IMR-90 (cell line): ENCODE measurements around the gene SYVN1. TPM values are rescaled to one million over a fixed set of nuclear protein-coding genes. Genes with fewer than 3 reads are reported as not detected.

Experiments
- ATAC-seq: fragments of 200-7000 bp; cut with Tn5 transposase; 2 replicates; pipeline ENCODE4 v1.9.1; 2020; ENCODE audit warnings: low read depth, mild to moderate bottlenecking, moderate library complexity
- BruUV-seq: library from RNA; stranded (reverse); fragments of 400-500 nt; replicated peaks from 2 replicates; lab custom pipeline; 2021; lab: Mats Ljungman, UMichigan
- CTCF ChIA-PET: fragments of 300-600 bp; formaldehyde crosslinking; extraction: SDS; loops from one replicate; lab custom pipeline; 2021; ENCODE audit warnings: antibody characterized with exemption; lab: Yijun Ruan, JAX
- POLR2A ChIA-PET: fragments of 300-600 bp; sonication (Branson Sonifier 250); formaldehyde crosslinking; loops from one replicate; lab custom pipeline; 2022; ENCODE audit warnings: antibody characterized with exemption; ENCODE audit not compliant: unreplicated experiment; lab: Charles Lee
- DNase-seq: peaks from one replicate; pipeline ENCODE4 v3.0.0; 2013
- H2AFZ ChIP-seq: replicated peaks from 2 replicates; pipeline ENCODE3; 2013; ENCODE audit warnings: low read length, mild to moderate bottlenecking; ENCODE audit not compliant: poor library complexity
- H2AK5ac ChIP-seq: 2 replicates; pipeline ENCODE4 v1.6.1; 2013; ENCODE audit warnings: low read depth, low read length, inconsistent platforms
- H2AK9ac ChIP-seq: replicated peaks from 2 replicates; pipeline ENCODE3; 2013; ENCODE audit warnings: mild to moderate bottlenecking, low read depth, low read length, moderate library complexity; ENCODE audit not compliant: poor library complexity
- H2BK120ac ChIP-seq: 2 replicates; pipeline ENCODE4 v1.6.1; 2013; ENCODE audit warnings: low read depth, low read length, inconsistent platforms
- H2BK15ac ChIP-seq: 3 replicates; pipeline ENCODE4 v1.6.1; 2013; ENCODE audit warnings: low read depth, low read length, inconsistent platforms
- H2BK20ac ChIP-seq: 2 replicates; pipeline ENCODE4 v1.6.1; 2013; ENCODE audit warnings: low read depth, mild to moderate bottlenecking, inconsistent platforms, low read length, moderate library complexity
- H2BK5ac ChIP-seq: 2 replicates; pipeline ENCODE4 v1.6.1; 2013; ENCODE audit warnings: mild to moderate bottlenecking, low read depth, low read length, inconsistent platforms; ENCODE audit not compliant: poor library complexity, severe bottlenecking
- H3K14ac ChIP-seq: replicated peaks from 2 replicates; pipeline ENCODE4 v1.6.1; 2013; ENCODE audit warnings: low read depth, low read length, inconsistent platforms
- H3K18ac ChIP-seq: 2 replicates; pipeline ENCODE4 v1.6.1; 2013; ENCODE audit warnings: low read depth, low read length, control low read depth
- H3K23ac ChIP-seq: 2 replicates; pipeline ENCODE4 v1.6.1; 2013; ENCODE audit warnings: low read depth, low read length, inconsistent platforms
- H3K27ac ChIP-seq: 2 replicates; pipeline ENCODE4 v1.5.1; 2013; ENCODE audit warnings: mild to moderate bottlenecking, control low read depth, low read length; ENCODE audit not compliant: insufficient read depth
- H3K27me3 ChIP-seq: 2 replicates; pipeline ENCODE4 v1.6.1; 2013; ENCODE audit warnings: low read length; ENCODE audit not compliant: control insufficient read depth, insufficient read depth
- H3K36me3 ChIP-seq: 2 replicates; pipeline ENCODE4 v1.6.1; 2013; ENCODE audit warnings: low read length, mixed read lengths; ENCODE audit not compliant: control insufficient read depth, insufficient read depth
- H3K4ac ChIP-seq: 2 replicates; pipeline ENCODE4 v1.6.1; 2013; ENCODE audit warnings: low read depth, low read length, inconsistent platforms
- H3K4me1 ChIP-seq: 2 replicates; pipeline ENCODE4 v1.6.1; 2013; ENCODE audit warnings: low read length, mixed read lengths; ENCODE audit not compliant: control insufficient read depth, insufficient read depth
- H3K4me2 ChIP-seq: 2 replicates; pipeline ENCODE4 v1.6.1; 2013; ENCODE audit warnings: low read depth, mild to moderate bottlenecking, control low read depth, low read length, moderate library complexity
- H3K4me3 ChIP-seq: 2 replicates; pipeline ENCODE4 v1.5.1; 2013; ENCODE audit warnings: low read depth, mild to moderate bottlenecking, control low read depth, low read length, moderate library complexity; ENCODE audit not compliant: insufficient read depth
- H3K56ac ChIP-seq: 2 replicates; pipeline ENCODE4 v1.6.1; 2013; ENCODE audit warnings: low read length, inconsistent platforms; ENCODE audit not compliant: insufficient read depth; ENCODE audit errors: extremely low read depth
- H3K79me1 ChIP-seq, 2 experiments: 2 replicates each; pipeline ENCODE4 v1.6.1; 2013; ENCODE audit warnings: low read length in 2 of 2, inconsistent platforms in 1 of 2, low read depth in 1 of 2
- H3K9ac ChIP-seq: 2 replicates; pipeline ENCODE4 v1.6.1; 2013; ENCODE audit warnings: low read depth, low read length, control low read depth
- H3K9me1 ChIP-seq: 2 replicates; pipeline ENCODE4 v1.6.1; 2013; ENCODE audit warnings: low read length, inconsistent platforms; ENCODE audit not compliant: insufficient read depth
- H3K9me3 ChIP-seq: 2 replicates; pipeline ENCODE4 v1.6.1; 2013; ENCODE audit warnings: low read length; ENCODE audit not compliant: control insufficient read depth, insufficient read depth
- H4K20me1 ChIP-seq: 2 replicates; pipeline ENCODE4 v1.6.1; 2013; ENCODE audit warnings: low read length, inconsistent platforms; ENCODE audit not compliant: insufficient read depth
- H4K5ac ChIP-seq: 2 replicates; pipeline ENCODE4 v1.6.1; 2013; ENCODE audit warnings: mild to moderate bottlenecking, low read depth, low read length, control low read depth
- H4K8ac ChIP-seq, 2 experiments: 2 replicates each; pipeline ENCODE4 v1.6.1; 2013; ENCODE audit warnings: low read depth in 2 of 2, low read length in 2 of 2, control low read depth in 1 of 2, inconsistent platforms in 1 of 2
- H4K91ac ChIP-seq: 2 replicates; pipeline ENCODE4 v1.6.1; 2013; ENCODE audit warnings: low read depth, low read length, inconsistent platforms; ENCODE audit not compliant: insufficient read depth
- BHLHE40 ChIP-seq: fragments of 150-350 bp; IDR thresholded peaks from 2 replicates; pipeline ENCODE4 v1.6.1; 2016; ENCODE audit warnings: mild to moderate bottlenecking, low read depth, low read length
- CEBPB ChIP-seq: IDR thresholded peaks from 2 replicates; pipeline ENCODE4 v1.6.1; 2012; ENCODE audit warnings: low read depth, low read length, improper control_type of control experiment
- CHD1 ChIP-seq: IDR thresholded peaks from 2 replicates; pipeline ENCODE4 v1.6.1; 2012; ENCODE audit warnings: low read depth, low read length, improper control_type of control experiment
- FOS ChIP-seq: fragments of 150-350 bp; IDR thresholded peaks from 2 replicates; pipeline ENCODE4 v1.6.1; 2016; ENCODE audit warnings: low read depth, low read length
- MAFK ChIP-seq: IDR thresholded peaks from 2 replicates; pipeline ENCODE4 v1.6.1; 2012; ENCODE audit warnings: low read depth, low read length, improper control_type of control experiment
- MAZ ChIP-seq: IDR thresholded peaks from 2 replicates; pipeline ENCODE4 v1.6.1; 2012; ENCODE audit warnings: low read depth, mild to moderate bottlenecking, low read length, improper control_type of control experiment, moderate library complexity, borderline replicate concordance
- MXI1 ChIP-seq: IDR thresholded peaks from 2 replicates; pipeline ENCODE4 v1.6.1; 2012; ENCODE audit warnings: low read depth, mild to moderate bottlenecking, low read length, moderate library complexity, borderline replicate concordance
- POLR2A ChIP-seq: IDR thresholded peaks from 2 replicates; pipeline ENCODE4 v1.6.1; 2012; ENCODE audit warnings: mild to moderate bottlenecking, low read depth, low read length
- RAD21 ChIP-seq: IDR thresholded peaks from 2 replicates; pipeline ENCODE4 v1.6.1; 2012; ENCODE audit warnings: low read length, improper control_type of control experiment
- RCOR1 ChIP-seq: IDR thresholded peaks from 2 replicates; pipeline ENCODE4 v1.6.1; 2012; ENCODE audit warnings: mild to moderate bottlenecking, low read length, improper control_type of control experiment; ENCODE audit not compliant: insufficient replicate concordance
- RFX5 ChIP-seq: IDR thresholded peaks from 2 replicates; pipeline ENCODE4 v1.8.0; 2012; ENCODE audit warnings: low read depth, mild to moderate bottlenecking, low read length, moderate library complexity
- USF2 ChIP-seq: fragments of 150-350 bp; IDR thresholded peaks from 2 replicates; pipeline ENCODE4 v1.6.1; 2017; ENCODE audit warnings: mild to moderate bottlenecking, antibody characterized with exemption, low read length, low read depth
- WGBS, 2 experiments: methylation state at CpG; one replicate each; pipeline versions ENCODE4 v1.1.5 to v1.1.7; 2013; ENCODE audit warnings: missing lambda C conversion rate in 2 of 2; ENCODE audit not compliant: insufficient read length in 1 of 2; ENCODE audit errors: extremely low coverage in 2 of 2; 5-methylcytosine and 5-hydroxymethylcytosine counted together
- dilution Hi-C: fragments of 300-500 bp; cut with HindIII; formaldehyde crosslinking; loops from one replicate; pipeline ENCODE4 v1.14.3; 2018; ENCODE audit warnings: low sequenced_read_pairs; ENCODE audit not compliant: unreplicated experiment
- in situ Hi-C: fragments of 300-500 bp; cut with MboI; formaldehyde crosslinking; loops from 3 replicates; pipeline ENCODE4 v1.14.3; 2019; ENCODE audit warnings: low sequenced_read_pairs, inconsistent platforms, mixed read lengths
- intact Hi-C: fragments of 100-400 bp; cut with micrococcal nuclease; formaldehyde crosslinking; loops from 2 replicates; pipeline ENCODE4 v1.10.0; 2022
- polyA plus RNA-seq, 3 experiments: library from polyadenylated mRNA; depleted of rRNA; stranded (reverse); fragments of >200 nt; gene quantifications; 2 replicates each; pipeline ENCODE4 v1.2.3, GENCODE V29; 2012; ENCODE audit warnings: low replicate concordance in 1 of 3
- total RNA-seq: library from RNA; depleted of rRNA; stranded (reverse); fragments of >200 nt; gene quantifications from 2 replicates; pipeline ENCODE4 v1.2.3, GENCODE V29; 2012

SYVN1 gene
- total and polyA plus RNA-seq, 2 of the 4 experiments (the other 2 are of a cell fraction), result 9.5 to 52.9 TPM

DNA sequence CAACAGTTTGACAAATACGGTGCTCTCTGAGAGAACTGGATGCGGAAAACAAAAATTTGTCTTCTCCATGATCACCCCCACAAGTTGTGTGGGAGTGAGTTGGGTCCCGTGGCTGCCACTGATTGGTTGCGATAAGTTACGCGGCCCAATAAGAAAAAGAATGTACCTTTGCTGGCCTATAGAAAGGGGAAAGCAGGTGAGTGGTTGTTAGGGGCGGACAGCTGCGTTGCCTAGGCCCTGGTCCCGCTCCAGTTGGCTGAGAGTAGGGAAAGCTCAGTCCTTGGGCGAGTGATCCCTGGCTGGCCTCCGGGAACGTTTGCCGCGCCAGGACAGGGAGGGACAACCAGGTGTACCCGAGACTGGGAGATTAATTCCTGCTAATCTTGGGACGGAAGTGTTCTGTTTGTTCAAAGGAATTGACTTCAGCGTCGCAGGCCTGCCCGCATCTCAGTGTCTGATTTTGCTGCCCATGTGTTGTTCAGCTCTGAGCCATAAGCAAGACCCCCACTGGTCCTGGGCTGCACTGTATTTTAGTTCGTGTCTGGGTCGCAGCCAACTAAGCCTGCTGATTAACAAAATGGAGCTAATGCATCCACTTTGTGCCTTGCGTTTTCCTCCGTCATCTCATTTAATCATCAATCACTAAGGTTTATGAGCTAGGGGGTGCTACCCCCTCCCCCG lies 773 bp upstream of the SYVN1 start (continued):
- TF ChIP-seq USF2, result peak; percentile 38; the same call in 1 of the 2 replicates

GRCh38 chr11:65133724-65134123 lies 595 bp downstream of the SYVN1 start:
- Histone ChIP-seq H3K9me3 (no peaks in the 10 kb centered on the region), H3K18ac (no peak overlapping the region), H4K8ac (peak overlapping the region; percentile 12 to 43; a peak in 3 of 4 replicates), H3K4ac (peak overlapping the region; percentile 100), H4K20me1 (peaks cover 28% of the 10 kb centered on the region), H4K5ac (peak overlapping the region; percentile 51; the same call in 1 of the 2 replicates), H3K36me3 (peaks cover 40% of the 10 kb centered on the region), H2BK15ac (no peak overlapping the region), H3K27ac (peak overlapping the region; percentile 99), H3K14ac (no peak overlapping the region; the same call in 1 of the 2 replicates), H3K4me2 (peak overlapping the region; percentile 93), H2AK5ac (peak overlapping the region; percentile 90; the same call in 1 of the 2 replicates), H3K4me1 (peaks cover 6% of the 10 kb centered on the region; the same call in 1 of the 2 replicates), H3K23ac (peak overlapping the region; percentile 95), H2BK5ac (peak overlapping the region; percentile 98), H4K91ac (peak overlapping the region; percentile 100; the same call in 1 of the 2 replicates), H2AFZ (peak overlapping the region; percentile 99), H3K9ac (peak overlapping the region; percentile 99), H2BK20ac (no peak overlapping the region), H3K79me1 (peaks cover 18 to 43% of the 10 kb centered on the region in 2 experiments), H2AK9ac (peak overlapping the region; percentile 98), H3K27me3 (no peaks in the 10 kb centered on the region), H3K4me3 (peak overlapping the region; percentile 63), H2BK120ac (no peak overlapping the region), H3K9me1 (peaks cover 21% of the 10 kb centered on the region), H3K56ac (no peak overlapping the region)
- CTCF ChIA-PET, result interaction anchor here (0.5 kb wide), 1 partner anchor 54 kb away, joined by 3 read pairs; no protein-coding TSS in a partner anchor
- TF ChIP-seq MAFK (no peak), FOS (no peak), RFX5 (no peak), POLR2A (no peak), RCOR1 (no peak), CEBPB (no peak), RAD21 (no peak), MXI1 (no peak), BHLHE40 (no peak), CHD1 (no peak), MAZ (no peak)
- 0% methylated on average over 14 of the region's 20 CpGs; no CpG with 5 or more reads in 1 of the 2 experiments for WGBS, 2 experiments
- DNase-seq (no peak), ATAC-seq (no peak; the same call in none of the 2 replicates)
- dilution Hi-C loops, result no loop called here
- POLR2A ChIA-PET, result no interaction called here
- intact Hi-C loops, result no loop called here
- in situ Hi-C loops, result no loop called here
- BruUV-seq, result no TSS peak
